Measurements from ENCODE around the gene CLBA1. TPM values are rescaled to one million over a fixed set of nuclear protein-coding genes. Genes with fewer than 3 reads are reported as not detected.

The CLBA1 gene
- total RNA-seq, 1 experiment from 2014 or later = 14.8 TPM

DNA sequence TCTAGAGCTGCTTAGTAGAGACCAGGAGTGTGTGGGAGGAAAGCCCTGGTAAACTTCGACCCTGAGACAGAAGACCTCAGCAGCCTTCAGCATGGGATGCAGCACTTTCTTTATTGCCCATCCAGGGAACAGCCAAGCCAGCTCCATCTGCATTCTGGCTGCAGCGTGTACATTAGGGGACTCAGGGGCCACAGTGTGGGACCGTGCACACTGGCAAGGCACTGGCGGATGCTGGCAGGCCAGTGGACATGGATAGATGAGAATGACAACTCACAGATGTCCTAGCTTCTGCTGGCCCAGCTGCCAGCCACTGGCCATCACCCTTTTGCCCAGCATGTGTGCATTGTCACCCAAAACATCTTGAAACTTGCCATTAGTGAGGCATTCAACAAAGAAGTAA is 48.4 kb upstream of the CLBA1 start:
- H3K9me2 ChIP-seq (ENCODE audit: insufficient read depth) = no peaks in the 10 kb centered on the region
- POLR2A ChIA-PET = no interaction called here
- TF ChIP-seq, protein P1, sequence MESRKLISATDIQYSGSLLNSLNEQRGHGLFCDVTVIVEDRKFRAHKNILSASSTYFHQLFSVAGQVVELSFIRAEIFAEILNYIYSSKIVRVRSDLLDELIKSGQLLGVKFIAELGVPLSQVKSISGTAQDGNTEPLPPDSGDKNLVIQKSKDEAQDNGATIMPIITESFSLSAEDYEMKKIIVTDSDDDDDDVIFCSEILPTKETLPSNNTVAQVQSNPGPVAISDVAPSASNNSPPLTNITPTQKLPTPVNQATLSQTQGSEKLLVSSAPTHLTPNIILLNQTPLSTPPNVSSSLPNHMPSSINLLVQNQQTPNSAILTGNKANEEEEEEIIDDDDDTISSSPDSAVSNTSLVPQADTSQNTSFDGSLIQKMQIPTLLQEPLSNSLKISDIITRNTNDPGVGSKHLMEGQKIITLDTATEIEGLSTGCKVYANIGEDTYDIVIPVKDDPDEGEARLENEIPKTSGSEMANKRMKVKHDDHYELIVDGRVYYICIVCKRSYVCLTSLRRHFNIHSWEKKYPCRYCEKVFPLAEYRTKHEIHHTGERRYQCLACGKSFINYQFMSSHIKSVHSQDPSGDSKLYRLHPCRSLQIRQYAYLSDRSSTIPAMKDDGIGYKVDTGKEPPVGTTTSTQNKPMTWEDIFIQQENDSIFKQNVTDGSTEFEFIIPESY (IDR thresholded peaks at IDR 0.05; ENCODE audit: extremely low read depth, insufficient replicate concordance, low read length) = no peak
- no peak for TF ChIP-seq SP1 (IDR thresholded peaks at IDR 0.05; ENCODE audit: low read depth)
- DNase-seq (ENCODE audit: low read depth, low spot score) = no peak
- no peak overlapping the region for H3K27ac ChIP-seq (ENCODE audit: low read depth, low read length)
- RAD21 ChIA-PET (ENCODE audit: low non-redundant PET in 1 of 2, low total read pairs in 2 of 2, uncharacterized antibody in 2 of 2, unreplicated experiment in 2 of 2) = no interaction called here
- no peak overlapping the region for H3K4me3 ChIP-seq (replicated peaks in 1 of 2; ENCODE audit: low read depth in 1 of 2, low read length in 2 of 2)
- no peak overlapping the region for H2AFZ ChIP-seq (ENCODE audit: low read depth, low read length, poor library complexity, severe bottlenecking)
- no TSS peak for BruUV-seq (replicated peaks)
- peaks cover 0 to 7% of the 10 kb centered on the region in 2 experiments; a peak in 1 of 4 replicates for H3K4me1 ChIP-seq (ENCODE audit: control insufficient read depth in 1 of 2, insufficient read depth in 2 of 2, low read length in 2 of 2)
- H3K9ac ChIP-seq (ENCODE audit: low read length) = no peak overlapping the region
- no peaks in the 10 kb centered on the region for H3K27me3 ChIP-seq (ENCODE audit: insufficient read depth, low read length)
- H3K4me2 ChIP-seq (ENCODE audit: low read length) = no peak overlapping the region
- no peak for ATAC-seq
- no peaks in the 10 kb centered on the region for H3K79me2 ChIP-seq (ENCODE audit: insufficient read depth, low read length)
- no peaks in the 10 kb centered on the region for H3K36me3 ChIP-seq (ENCODE audit: control insufficient read depth in 1 of 2, insufficient read depth in 2 of 2, low read length in 2 of 2)
- intact Hi-C loops (cut with micrococcal nuclease) = no loop called here
- no peaks in the 10 kb centered on the region for H3K9me3 ChIP-seq (ENCODE audit: control insufficient read depth in 1 of 2, insufficient read depth in 1 of 2, low read depth in 1 of 2, low read length in 2 of 2)
- CTCF ChIA-PET = interaction anchor here (0.9 kb wide), 1 partner anchor 37 kb away, joined by 3 read pairs; no protein-coding TSS in a partner anchor
- H4K20me1 ChIP-seq (ENCODE audit: insufficient read depth) = no peaks in the 10 kb centered on the region

DNA sequence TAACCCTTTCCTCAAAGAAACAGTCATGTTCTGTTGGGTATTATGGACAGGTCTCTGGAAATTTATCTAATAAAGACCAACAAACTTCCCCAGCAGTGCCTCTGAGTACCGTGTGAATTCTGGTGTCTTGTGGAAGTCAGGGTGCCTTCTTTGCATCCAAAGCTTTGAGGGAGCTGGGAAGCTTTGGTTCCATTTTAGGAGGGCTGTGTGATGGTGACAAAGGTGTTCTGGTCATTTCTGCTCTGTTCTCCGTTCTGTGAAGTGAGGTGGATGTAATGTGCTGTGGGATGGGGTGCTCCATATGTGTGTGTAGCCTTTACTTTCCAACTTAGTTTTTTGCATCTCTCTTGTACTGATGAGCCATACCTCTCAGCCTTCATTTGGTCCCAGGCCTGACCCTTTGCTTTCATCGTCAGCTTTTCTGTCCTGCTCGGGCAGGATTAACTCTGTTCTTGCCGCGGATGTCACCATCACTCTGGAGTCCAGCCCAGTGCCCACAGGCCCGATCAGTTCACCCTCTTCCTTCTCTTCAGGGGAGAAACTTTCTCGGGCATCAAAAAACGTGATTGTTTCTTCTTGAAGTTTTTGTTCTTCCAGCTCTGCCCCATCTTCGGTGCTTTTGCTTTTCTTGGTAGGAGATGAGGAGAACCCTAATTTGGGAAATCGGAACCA is 47.8 kb upstream of the CLBA1 start:
- DNase-seq (ENCODE audit: low read depth, low spot score) (no peak), ATAC-seq (no peak)
- Histone ChIP-seq H3K4me2 (ENCODE audit: low read length) (no peak overlapping the region), H3K27me3 (ENCODE audit: insufficient read depth, low read length) (no peaks in the 10 kb centered on the region), H3K9me2 (ENCODE audit: insufficient read depth) (no peaks in the 10 kb centered on the region), H3K9ac (ENCODE audit: low read length) (no peak overlapping the region), H3K4me3 (replicated peaks in 1 of 2; ENCODE audit: low read depth in 1 of 2, low read length in 2 of 2) (no peak overlapping the region), H3K9me3 (ENCODE audit: control insufficient read depth in 1 of 2, insufficient read depth in 1 of 2, low read depth in 1 of 2, low read length in 2 of 2) (no peaks in the 10 kb centered on the region), H3K27ac (ENCODE audit: low read depth, low read length) (no peak overlapping the region), H3K36me3 (ENCODE audit: control insufficient read depth in 1 of 2, insufficient read depth in 2 of 2, low read length in 2 of 2) (no peaks in the 10 kb centered on the region), H2AFZ (ENCODE audit: low read depth, low read length, poor library complexity, severe bottlenecking) (no peak overlapping the region), H3K79me2 (ENCODE audit: insufficient read depth, low read length) (no peaks in the 10 kb centered on the region), H4K20me1 (ENCODE audit: insufficient read depth) (no peaks in the 10 kb centered on the region), H3K4me1 (ENCODE audit: control insufficient read depth in 1 of 2, insufficient read depth in 2 of 2, low read length in 2 of 2) (peaks cover 0 to 4% of the 10 kb centered on the region in 2 experiments; a peak in 1 of 4 replicates)
- TF ChIP-seq TCF7L2 (IDR thresholded peaks at IDR 0.05; ENCODE audit: borderline replicate concordance, extremely low read depth, insufficient read depth, insufficient read length) (no peak), ZFX (IDR thresholded peaks at IDR 0.05) (no peak), EGR1 (IDR thresholded peaks at IDR 0.05; ENCODE audit: low read depth) (no peak), ZNF274 (IDR thresholded peaks at IDR 0.05; ENCODE audit: low read depth, low read length) (no peak)
- TF ChIP-seq, protein P1 (IDR thresholded peaks at IDR 0.05; ENCODE audit: extremely low read depth, insufficient replicate concordance, low read length) = no peak
- TSS peak; percentile 21 for BruUV-seq (replicated peaks)
- ChIA-PET POLR2A (interaction anchor here (0.6 kb wide), 1 partner anchor 445 kb away, joined by 3 read pairs; no protein-coding TSS in a partner anchor), RAD21 (ENCODE audit: low non-redundant PET in 1 of 2, low total read pairs in 2 of 2, uncharacterized antibody in 2 of 2, unreplicated experiment in 2 of 2) (no interaction called here), CTCF (interaction anchor here (0.9 kb wide), 1 partner anchor 36 kb away, joined by 3 read pairs; no protein-coding TSS in a partner anchor)
- intact Hi-C loops (cut with micrococcal nuclease) = no loop called here

All from HCT116 (cell line).